Adrenal gland (tissue), 5 donors: ENCODE measurements around the gene DOCK9.

ENCODE experiments used
- POLR2A ChIP-seq, 2 donors: fragments of 450-650 bp; IDR thresholded peaks; one replicate each; pipeline ENCODE4 v1.6.1; 2017; ENCODE audit warnings: antibody characterized with exemption in 2 of 2, mild to moderate bottlenecking in 2 of 2, moderate library complexity in 1 of 2
- TF ChIP-seq, protein P1 (sequence below), 6 experiments: fragments of 450-650 bp in 4 of 6; fragments of 200-600 bp in 2 of 6; sonication (generic) in 1 of 6; IDR thresholded peaks; 1 replicate in 5 of 6; 2 replicates in 1 of 6; pipeline versions ENCODE4 v1.5.1 to v1.8.0; 2016 to 2021; ENCODE audit warnings: antibody characterized with exemption in 6 of 6, mild to moderate bottlenecking in 2 of 6, moderate library complexity in 1 of 6
- donor health status: DM: no; HTN: no; CAD: no.

DNA sequence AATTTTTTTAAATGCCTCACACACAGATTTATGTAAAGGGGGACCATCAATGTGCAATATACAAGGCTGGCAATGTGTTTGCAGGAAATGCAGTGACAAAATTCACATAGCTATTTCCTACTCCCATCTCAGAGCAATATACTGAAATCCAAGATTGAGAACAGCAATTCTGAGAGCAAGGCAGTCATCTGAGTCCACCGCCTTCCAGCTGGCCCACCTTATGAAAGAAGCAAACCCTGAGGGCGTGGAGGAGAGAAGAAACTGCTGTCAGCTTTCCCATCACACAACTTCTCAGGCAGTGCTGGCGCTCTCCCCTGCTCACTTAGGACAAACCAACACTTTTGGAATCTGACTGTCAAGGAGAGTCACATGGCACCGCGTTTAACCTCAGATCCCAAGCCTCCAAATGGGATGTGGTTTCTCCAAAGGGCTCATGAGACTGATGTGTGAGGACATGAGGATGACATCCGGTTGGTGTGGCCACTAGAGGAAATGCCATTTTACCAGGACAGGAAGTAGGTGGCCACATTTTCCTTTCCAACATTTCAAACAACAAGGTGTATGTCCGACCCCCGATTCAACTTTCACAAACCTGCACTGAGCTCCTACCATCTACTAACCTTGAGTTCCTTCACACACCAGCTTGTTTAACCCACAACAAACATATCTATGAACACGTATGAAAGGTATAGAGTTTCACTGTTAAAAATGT, 3.7 kb upstream of the DOCK9 start:
- TF ChIP-seq POLR2A (IDR thresholded peaks at IDR 0.05): no peak
- TF ChIP-seq, protein P1, sequence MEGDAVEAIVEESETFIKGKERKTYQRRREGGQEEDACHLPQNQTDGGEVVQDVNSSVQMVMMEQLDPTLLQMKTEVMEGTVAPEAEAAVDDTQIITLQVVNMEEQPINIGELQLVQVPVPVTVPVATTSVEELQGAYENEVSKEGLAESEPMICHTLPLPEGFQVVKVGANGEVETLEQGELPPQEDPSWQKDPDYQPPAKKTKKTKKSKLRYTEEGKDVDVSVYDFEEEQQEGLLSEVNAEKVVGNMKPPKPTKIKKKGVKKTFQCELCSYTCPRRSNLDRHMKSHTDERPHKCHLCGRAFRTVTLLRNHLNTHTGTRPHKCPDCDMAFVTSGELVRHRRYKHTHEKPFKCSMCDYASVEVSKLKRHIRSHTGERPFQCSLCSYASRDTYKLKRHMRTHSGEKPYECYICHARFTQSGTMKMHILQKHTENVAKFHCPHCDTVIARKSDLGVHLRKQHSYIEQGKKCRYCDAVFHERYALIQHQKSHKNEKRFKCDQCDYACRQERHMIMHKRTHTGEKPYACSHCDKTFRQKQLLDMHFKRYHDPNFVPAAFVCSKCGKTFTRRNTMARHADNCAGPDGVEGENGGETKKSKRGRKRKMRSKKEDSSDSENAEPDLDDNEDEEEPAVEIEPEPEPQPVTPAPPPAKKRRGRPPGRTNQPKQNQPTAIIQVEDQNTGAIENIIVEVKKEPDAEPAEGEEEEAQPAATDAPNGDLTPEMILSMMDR (IDR thresholded peaks at IDR 0.05): no peak
